HepG2 (cell line): ENCODE data around the gene SEMA3B. TPM values are rescaled to one million over a fixed set of nuclear protein-coding genes. Genes with fewer than 3 reads are reported as not detected.
A peak's percentile ranks its signal among the peaks of the same experiment; 100 is the strongest.

Experiments used
- ATAC-seq: fragments of 200-7000 bp; cut with Tn5 transposase; 3 replicates; pipeline ENCODE4 v1.9.1; 2020; ENCODE audit warnings: mild to moderate bottlenecking, moderate library complexity
- BruUV-seq: library from RNA; stranded (reverse); fragments of 400-500 nt; replicated peaks from 2 replicates; lab custom pipeline; 2021; lab: Mats Ljungman, UMichigan
- CTCF ChIA-PET: fragments of 300-600 bp; formaldehyde crosslinking; extraction: SDS; loops from one replicate; lab custom pipeline; 2021; ENCODE audit warnings: low total read pairs, inconsistent platforms, low intra/inter-chr PET ratio; lab: Yijun Ruan, JAX
- POLR2A ChIA-PET: fragments of 350-600 bp; sonication (Branson Sonifier 250); formaldehyde crosslinking; loops from one replicate; lab custom pipeline; 2020; ENCODE audit warnings: antibody characterized with exemption, inconsistent platforms; lab: Yijun Ruan, JAX
- DNase-seq: peaks from one replicate; pipeline ENCODE4 v3.0.0-alpha.2; 2015; ENCODE audit warnings: low spot score
- FAIRE-seq: peaks from 3 replicates; lab custom pipeline; 2011; peaks lifted over from hg19 to GRCh38; lab: Jason Lieb, UNC
- H2AFZ ChIP-seq: one replicate; pipeline ENCODE4 v1.6.1; 2011; ENCODE audit warnings: low read length, inconsistent platforms
- H3K27ac ChIP-seq: fragments of 300-600 bp; 3 replicates; pipeline ENCODE4 v1.8.0; 2011; ENCODE audit warnings: mixed run types, mild to moderate bottlenecking, mixed read lengths, low read length, inconsistent platforms; ENCODE audit not compliant: insufficient read depth; ENCODE audit errors: extremely low read length
- H3K27me3 ChIP-seq, 2 experiments: fragments of 200-600 bp in 1 of 2; 2 replicates in 1 of 2; 3 replicates in 1 of 2; pipeline versions ENCODE4 v1.6.0 to v1.8.0; 2011; ENCODE audit warnings: low read length in 2 of 2, mild to moderate bottlenecking in 2 of 2, moderate library complexity in 2 of 2, inconsistent platforms in 1 of 2; ENCODE audit not compliant: insufficient read depth in 2 of 2, control insufficient read depth in 1 of 2
- H3K36me3 ChIP-seq, 2 experiments: fragments of 200-600 bp in 1 of 2; replicated peaks in 1 of 2; 2 replicates in 1 of 2; 3 replicates in 1 of 2; pipeline versions ENCODE4 v1.5.1 to v1.8.0; 2011; ENCODE audit warnings: low read length in 2 of 2, inconsistent platforms in 1 of 2; ENCODE audit not compliant: insufficient read depth in 2 of 2, control insufficient read depth in 1 of 2
- H3K4me1 ChIP-seq: 2 replicates; pipeline ENCODE4 v1.5.1; 2012; ENCODE audit warnings: low read length, inconsistent platforms; ENCODE audit not compliant: insufficient read depth
- H3K4me2 ChIP-seq: 2 replicates; pipeline ENCODE4 v1.6.0; 2011; ENCODE audit warnings: low read depth, low read length, inconsistent platforms
- H3K4me3 ChIP-seq, 3 experiments: fragments of 200-600 bp in 1 of 3; sonication (generic), shearing (Covaris generic) in 1 of 3; replicated peaks in 1 of 3; 2 replicates each; pipeline ENCODE4 v1.5.1; 2011 to 2016; ENCODE audit warnings: low read length in 3 of 3, inconsistent platforms in 2 of 3, low read depth in 2 of 3, mild to moderate bottlenecking in 2 of 3, control low read depth in 1 of 3, mixed read lengths in 1 of 3; ENCODE audit not compliant: insufficient read depth in 1 of 3
- H3K79me2 ChIP-seq: one replicate; pipeline ENCODE4 v1.6.1; 2011; ENCODE audit warnings: low read length, inconsistent platforms; ENCODE audit not compliant: insufficient read depth
- H3K9ac ChIP-seq: 2 replicates; pipeline ENCODE4 v1.6.0; 2011; ENCODE audit warnings: mild to moderate bottlenecking, low read depth, low read length, inconsistent platforms; ENCODE audit not compliant: insufficient read depth
- H3K9me3 ChIP-seq: 2 replicates; pipeline ENCODE4 v1.5.1; 2012; ENCODE audit warnings: mild to moderate bottlenecking, low read length
- H4K20me1 ChIP-seq: 2 replicates; pipeline ENCODE4 v1.6.0; 2011; ENCODE audit warnings: inconsistent platforms, mild to moderate bottlenecking, low read length, moderate library complexity; ENCODE audit not compliant: insufficient read depth
- CEBPB ChIP-seq: IDR thresholded peaks from 2 replicates; pipeline ENCODE4 v1.6.1; 2011; ENCODE audit warnings: low read depth, low read length, improper control_type of control experiment, borderline replicate concordance
- ELF1 ChIP-seq: sonication (generic); formaldehyde crosslinking; IDR thresholded peaks from 2 replicates; pipeline ENCODE4 v1.4.0; 2020; ENCODE audit warnings: missing genetic modification reagents
- FOXP1 ChIP-seq, 2 experiments: fragments of 450-650 bp in 1 of 2; IDR thresholded peaks; 2 replicates each; pipeline ENCODE4 v1.6.1; 2017 to 2018; ENCODE audit warnings: antibody characterized with exemption in 1 of 2
- HNF4A ChIP-seq: sonication (generic); formaldehyde crosslinking; IDR thresholded peaks from 2 replicates; pipeline ENCODE4 v1.4.0; 2020; ENCODE audit warnings: missing genetic modification reagents
- HNF4G ChIP-seq, 2 experiments: sonication (generic) in 1 of 2; formaldehyde crosslinking in 1 of 2; IDR thresholded peaks; 2 replicates each; pipeline versions ENCODE4 v1.4.0 to v1.6.1; 2011 to 2020; ENCODE audit warnings: borderline replicate concordance in 2 of 2, low read depth in 2 of 2, mild to moderate bottlenecking in 2 of 2, low read length in 1 of 2, missing genetic modification reagents in 1 of 2, moderate library complexity in 1 of 2
- HNRNPL ChIP-seq: fragments of 200-400 bp; formaldehyde crosslinking; IDR thresholded peaks from 2 replicates; pipeline ENCODE4 v1.6.1; 2017; ENCODE audit warnings: mild to moderate bottlenecking, low read depth, low read length
- PHF21A ChIP-seq: sonication (generic); formaldehyde crosslinking; IDR thresholded peaks from 2 replicates; pipeline ENCODE4 v1.5.0; 2020; ENCODE audit warnings: mild to moderate bottlenecking, missing genetic modification reagents
- ZBTB38 ChIP-seq: sonication (generic); formaldehyde crosslinking; IDR thresholded peaks from 2 replicates; pipeline ENCODE4 v1.5.1; 2020; ENCODE audit warnings: mild to moderate bottlenecking, missing genetic modification reagents
- ZNF136 ChIP-seq: sonication (generic); formaldehyde crosslinking; IDR thresholded peaks from 2 replicates; pipeline ENCODE4 v1.8.1; 2022; ENCODE audit warnings: low read depth, mild to moderate bottlenecking, moderate library complexity, missing genetic modification reagents
- ZNF629 ChIP-seq: sonication (generic); formaldehyde crosslinking; conservative IDR thresholded peaks from 2 replicates; pipeline ENCODE4 v1.5.0; 2020; ENCODE audit warnings: missing genetic modification reagents
- ZNF879 ChIP-seq: sonication (generic); formaldehyde crosslinking; IDR thresholded peaks from 2 replicates; pipeline ENCODE4 v1.8.1; 2023; ENCODE audit warnings: missing genetic modification reagents
- WGBS: methylation state at CpG from one replicate; pipeline ENCODE4 v1.1.6; 2017; ENCODE audit warnings: low lambda C conversion rate; 5-methylcytosine and 5-hydroxymethylcytosine counted together
- in situ Hi-C: cut with HindIII; loops from 2 replicates; pipeline ENCODE4 v1.10.0; 2017; ENCODE audit warnings: low pct_unique_long_range_greater_than_20kb; ENCODE audit not compliant: extremely low pct_ligation_motif_present
- intact Hi-C: fragments of 100-400 bp; cut with micrococcal nuclease; formaldehyde crosslinking; loops from one replicate; pipeline ENCODE4 v1.10.0; 2022; ENCODE audit not compliant: unreplicated experiment
- polyA plus RNA-seq, 8 experiments: library from polyadenylated mRNA; depleted of rRNA in 3 of 8; stranded (reverse) in 7 of 8; unstranded in 1 of 8; fragments of >200 nt; fragmentation: Illumina TruSeq in 4 of 8; extraction: Trizol in 4 of 8; gene quantifications; 2 replicates each; pipeline versions ENCODE4 v1.2.1 to v1.2.3, GENCODE V29; 2011 to 2016; ENCODE audit warnings: low read depth in 4 of 8, missing spikeins in 1 of 8, mixed read lengths in 1 of 8; ENCODE audit not compliant: insufficient read depth in 1 of 8
- total RNA-seq, 5 experiments: library from RNA; depleted of rRNA; stranded (reverse); fragments of >200 nt; fragmentation: Illumina TruSeq; extraction: Trizol; gene quantifications; 2 replicates each; pipeline ENCODE4 v1.2.3, GENCODE V29; 2016; ENCODE audit warnings: low read depth in 1 of 5
- TF ChIP-seq, protein P1 (sequence below): sonication (generic); formaldehyde crosslinking; IDR thresholded peaks from 2 replicates; pipeline ENCODE4 v1.5.1; 2020; ENCODE audit warnings: mild to moderate bottlenecking, missing genetic modification reagents, moderate library complexity
- TF ChIP-seq, protein P2 (sequence below): sonication (generic); IDR thresholded peaks from 2 replicates; pipeline ENCODE4 v1.6.1; 2016; ENCODE audit warnings: low read depth, borderline replicate concordance
- TF ChIP-seq, protein P3 (sequence below): sonication (generic); formaldehyde crosslinking; IDR thresholded peaks from 2 replicates; pipeline ENCODE4 v1.4.0; 2020; ENCODE audit warnings: missing genetic modification reagents

The SEMA3B gene
- total and polyA plus RNA-seq, 2 of the 13 experiments (the other 11 are each of a cell fraction or from before 2014, with no cell fraction given), result 93.2 to 158 TPM

DNA sequence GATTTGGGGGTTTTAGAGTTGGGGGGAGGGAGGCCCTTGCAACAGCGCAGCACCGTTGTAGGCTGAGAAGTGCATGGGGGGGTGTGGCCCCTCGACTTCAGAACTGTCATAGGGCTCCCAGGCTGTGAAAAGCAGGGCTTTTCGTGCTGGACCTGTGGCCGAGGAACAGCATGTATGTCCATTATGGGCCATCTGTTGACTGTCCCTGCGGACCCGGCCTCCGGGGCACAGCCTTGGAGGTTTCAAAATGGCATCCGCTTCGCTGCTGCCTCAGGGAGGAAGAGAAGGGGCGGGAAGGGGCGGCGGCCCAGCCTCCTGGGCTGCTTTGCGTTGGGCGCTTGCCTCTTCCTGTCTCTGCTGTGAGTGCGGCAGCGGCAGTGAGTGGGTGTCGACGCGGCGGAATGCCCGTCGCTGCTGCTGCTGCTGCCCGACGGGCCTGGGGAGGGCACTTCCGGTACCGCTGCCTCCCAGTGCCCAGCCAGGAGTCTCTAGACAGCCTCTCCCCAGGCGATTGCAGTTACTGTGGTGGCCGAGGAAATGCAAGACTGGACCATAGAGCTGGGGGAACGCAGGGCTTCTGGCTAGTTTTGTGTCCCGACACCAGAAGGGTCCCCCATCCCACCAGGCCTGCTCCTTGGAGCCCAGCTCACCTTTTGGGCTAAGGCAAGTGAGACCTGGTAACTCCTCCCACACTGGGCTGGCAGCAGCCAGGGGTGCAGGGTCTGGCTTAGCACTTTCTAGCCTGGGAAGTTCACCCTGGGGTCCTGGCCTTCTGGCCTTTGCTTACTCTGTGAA lies 31.0 kb upstream of the SEMA3B start (continued):
- no peak for TF ChIP-seq ZNF879 (CRISPR knock-in tag)
- TF ChIP-seq, protein P1, sequence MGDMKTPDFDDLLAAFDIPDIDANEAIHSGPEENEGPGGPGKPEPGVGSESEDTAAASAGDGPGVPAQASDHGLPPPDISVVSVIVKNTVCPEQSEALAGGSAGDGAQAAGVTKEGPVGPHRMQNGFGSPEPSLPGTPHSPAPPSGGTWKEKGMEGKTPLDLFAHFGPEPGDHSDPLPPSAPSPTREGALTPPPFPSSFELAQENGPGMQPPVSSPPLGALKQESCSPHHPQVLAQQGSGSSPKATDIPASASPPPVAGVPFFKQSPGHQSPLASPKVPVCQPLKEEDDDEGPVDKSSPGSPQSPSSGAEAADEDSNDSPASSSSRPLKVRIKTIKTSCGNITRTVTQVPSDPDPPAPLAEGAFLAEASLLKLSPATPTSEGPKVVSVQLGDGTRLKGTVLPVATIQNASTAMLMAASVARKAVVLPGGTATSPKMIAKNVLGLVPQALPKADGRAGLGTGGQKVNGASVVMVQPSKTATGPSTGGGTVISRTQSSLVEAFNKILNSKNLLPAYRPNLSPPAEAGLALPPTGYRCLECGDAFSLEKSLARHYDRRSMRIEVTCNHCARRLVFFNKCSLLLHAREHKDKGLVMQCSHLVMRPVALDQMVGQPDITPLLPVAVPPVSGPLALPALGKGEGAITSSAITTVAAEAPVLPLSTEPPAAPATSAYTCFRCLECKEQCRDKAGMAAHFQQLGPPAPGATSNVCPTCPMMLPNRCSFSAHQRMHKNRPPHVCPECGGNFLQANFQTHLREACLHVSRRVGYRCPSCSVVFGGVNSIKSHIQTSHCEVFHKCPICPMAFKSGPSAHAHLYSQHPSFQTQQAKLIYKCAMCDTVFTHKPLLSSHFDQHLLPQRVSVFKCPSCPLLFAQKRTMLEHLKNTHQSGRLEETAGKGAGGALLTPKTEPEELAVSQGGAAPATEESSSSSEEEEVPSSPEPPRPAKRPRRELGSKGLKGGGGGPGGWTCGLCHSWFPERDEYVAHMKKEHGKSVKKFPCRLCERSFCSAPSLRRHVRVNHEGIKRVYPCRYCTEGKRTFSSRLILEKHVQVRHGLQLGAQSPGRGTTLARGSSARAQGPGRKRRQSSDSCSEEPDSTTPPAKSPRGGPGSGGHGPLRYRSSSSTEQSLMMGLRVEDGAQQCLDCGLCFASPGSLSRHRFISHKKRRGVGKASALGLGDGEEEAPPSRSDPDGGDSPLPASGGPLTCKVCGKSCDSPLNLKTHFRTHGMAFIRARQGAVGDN, result 0 out of 2 replicates have a peak, but pooled peaks have one; percentile 8

DNA sequence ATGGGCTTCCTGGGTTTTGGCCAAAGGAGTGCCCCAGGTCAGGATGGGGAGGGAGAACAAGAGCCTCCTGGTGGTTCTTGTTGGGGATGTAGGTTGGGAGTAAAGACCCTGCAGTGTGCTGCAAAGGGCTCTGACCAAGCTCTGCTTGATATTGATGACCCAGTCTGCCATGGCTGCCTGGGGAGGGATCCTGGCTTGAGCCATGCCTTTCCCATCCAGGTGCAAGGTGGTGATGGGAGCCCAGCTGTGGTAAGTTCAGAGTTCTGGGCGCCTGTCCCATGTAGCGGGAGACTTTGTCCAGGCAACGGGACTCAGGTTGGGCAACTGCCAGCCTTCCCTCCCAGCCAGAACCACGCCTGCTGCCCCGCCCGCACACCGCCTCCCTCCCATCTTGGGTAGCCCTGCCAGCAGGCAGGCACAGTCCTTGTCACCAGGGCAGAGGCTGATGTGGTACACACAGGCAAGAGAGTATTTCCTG lies 30.4 kb upstream of the SEMA3B start:
- peak; percentile 45 for DNase-seq
- H3K9ac ChIP-seq, result peak overlapping the region; percentile 14; the same call in 1 of the 2 replicates
- peak overlapping the region; percentile 79; the same call in 1 of the 2 replicates for H3K4me2 ChIP-seq
- H3K4me3 ChIP-seq, result no peak overlapping the region
- no peak overlapping the region for H2AFZ ChIP-seq
- H3K9me3 ChIP-seq, result no peaks in the 10 kb centered on the region
- POLR2A ChIA-PET, result interaction anchor here (1.0 to 1.2 kb wide), 2 partner anchors 11 to 22 kb away, joined by 3 to 4 read pairs; no protein-coding TSS in a partner anchor
- no peak for FAIRE-seq
- no peak for ATAC-seq
- no peaks in the 10 kb centered on the region; a peak in 1 of 5 replicates for H3K27me3 ChIP-seq
- H3K27ac ChIP-seq, result no peak overlapping the region
- intact Hi-C loops, result no loop called here
- H4K20me1 ChIP-seq, result no peaks in the 10 kb centered on the region
- no TSS peak for BruUV-seq
- in situ Hi-C loops, result no loop called here
- WGBS, result 76% methylated on average over 7 of the region's 7 CpGs
- peaks cover 29% of the 10 kb centered on the region for H3K79me2 ChIP-seq
- H3K36me3 ChIP-seq, result 0 out of 5 replicates have a peak, but pooled peaks cover 0 to 2% of the 10 kb centered on the region in 2 experiments
- CTCF ChIA-PET, result no interaction called here
- H3K4me1 ChIP-seq, result peaks cover 47% of the 10 kb centered on the region
- 0 out of 2 replicates have a peak, but pooled peaks have one; percentile 12 for TF ChIP-seq PHF21A (CRISPR knock-in tag)
- peak; percentile 20; the same call in 1 of the 2 replicates for TF ChIP-seq CEBPB
- TF ChIP-seq FOXP1 (IDR thresholded peaks at IDR 0.05), result no peak
- no peak for TF ChIP-seq FOXP1 (CRISPR knock-in tag; IDR thresholded peaks at IDR 0.05)
- TF ChIP-seq ZNF136 (CRISPR knock-in tag), result no peak
- TF ChIP-seq, protein P2, sequence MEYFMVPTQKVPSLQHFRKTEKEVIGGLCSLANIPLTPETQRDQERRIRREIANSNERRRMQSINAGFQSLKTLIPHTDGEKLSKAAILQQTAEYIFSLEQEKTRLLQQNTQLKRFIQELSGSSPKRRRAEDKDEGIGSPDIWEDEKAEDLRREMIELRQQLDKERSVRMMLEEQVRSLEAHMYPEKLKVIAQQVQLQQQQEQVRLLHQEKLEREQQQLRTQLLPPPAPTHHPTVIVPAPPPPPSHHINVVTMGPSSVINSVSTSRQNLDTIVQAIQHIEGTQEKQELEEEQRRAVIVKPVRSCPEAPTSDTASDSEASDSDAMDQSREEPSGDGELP, result peak; percentile 42; the same call in 1 of the 2 replicates
- TF ChIP-seq HNRNPL, result peak; percentile 63; the same call in 1 of the 2 replicates
- peak; percentile 56; the same call in 1 of the 2 replicates for TF ChIP-seq ZNF629 (CRISPR knock-in tag)
- TF ChIP-seq ELF1 (CRISPR knock-in tag), result no peak
- TF ChIP-seq ZBTB38 (CRISPR knock-in tag), result 0 out of 2 replicates have a peak, but pooled peaks have one; percentile 29
- TF ChIP-seq, protein P3, sequence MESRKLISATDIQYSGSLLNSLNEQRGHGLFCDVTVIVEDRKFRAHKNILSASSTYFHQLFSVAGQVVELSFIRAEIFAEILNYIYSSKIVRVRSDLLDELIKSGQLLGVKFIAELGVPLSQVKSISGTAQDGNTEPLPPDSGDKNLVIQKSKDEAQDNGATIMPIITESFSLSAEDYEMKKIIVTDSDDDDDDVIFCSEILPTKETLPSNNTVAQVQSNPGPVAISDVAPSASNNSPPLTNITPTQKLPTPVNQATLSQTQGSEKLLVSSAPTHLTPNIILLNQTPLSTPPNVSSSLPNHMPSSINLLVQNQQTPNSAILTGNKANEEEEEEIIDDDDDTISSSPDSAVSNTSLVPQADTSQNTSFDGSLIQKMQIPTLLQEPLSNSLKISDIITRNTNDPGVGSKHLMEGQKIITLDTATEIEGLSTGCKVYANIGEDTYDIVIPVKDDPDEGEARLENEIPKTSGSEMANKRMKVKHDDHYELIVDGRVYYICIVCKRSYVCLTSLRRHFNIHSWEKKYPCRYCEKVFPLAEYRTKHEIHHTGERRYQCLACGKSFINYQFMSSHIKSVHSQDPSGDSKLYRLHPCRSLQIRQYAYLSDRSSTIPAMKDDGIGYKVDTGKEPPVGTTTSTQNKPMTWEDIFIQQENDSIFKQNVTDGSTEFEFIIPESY (CRISPR knock-in tag), result peak; percentile 99
- peak; percentile 32; the same call in 1 of the 2 replicates for TF ChIP-seq HNF4G (IDR thresholded peaks at IDR 0.05; ENCODE audit: borderline replicate concordance, low read depth, low read length)
- no peak for TF ChIP-seq HNF4G (CRISPR knock-in tag; IDR thresholded peaks at IDR 0.05; ENCODE audit: borderline replicate concordance, low read depth)
- peak; percentile 69 for TF ChIP-seq HNF4A (CRISPR knock-in tag)
